Keratinocyte (primary cell): Measurements from ENCODE around the gene UQCRH. TPM values are rescaled to one million over a fixed set of nuclear protein-coding genes. Genes with fewer than 3 reads are reported as not detected.
"Not testable (repeated sequence)": the region's sequence is repeated elsewhere in the genome, so short reads cannot be mapped to it uniquely, and the experiment has no call there.

Experiments
- DNase-seq: peaks from one replicate; pipeline ENCODE4 v3.0.0-alpha.2; 2011; ENCODE audit warnings: low read depth, missing footprints, low spot score
- FAIRE-seq: peaks from 2 replicates; lab custom pipeline; 2011; peaks lifted over from hg19 to GRCh38; lab: Jason Lieb, UNC
- H2AFZ ChIP-seq: 2 replicates; pipeline ENCODE4 v1.6.0; 2012; ENCODE audit warnings: low read length, control low read depth, inconsistent platforms; ENCODE audit not compliant: control insufficient read depth
- H3K27ac ChIP-seq: 2 replicates; pipeline ENCODE4 v1.5.1; 2011; ENCODE audit warnings: low read length; ENCODE audit not compliant: control insufficient read depth, insufficient read depth
- H3K27me3 ChIP-seq: 3 replicates; pipeline ENCODE4 v1.6.0; 2011; ENCODE audit warnings: low read length; ENCODE audit not compliant: control insufficient read depth, insufficient read depth; ENCODE audit errors: extremely low read depth
- H3K36me3 ChIP-seq, 2 experiments: 2 replicates in 1 of 2; 3 replicates in 1 of 2; pipeline ENCODE4 v1.5.1; 2011; ENCODE audit warnings: low read length in 2 of 2, mild to moderate bottlenecking in 1 of 2; ENCODE audit not compliant: control insufficient read depth in 2 of 2, insufficient read depth in 2 of 2; ENCODE audit errors: extremely low read depth in 1 of 2
- H3K4me1 ChIP-seq: 3 replicates; pipeline ENCODE4 v1.5.1; 2011; ENCODE audit warnings: low read length; ENCODE audit not compliant: control insufficient read depth, insufficient read depth; ENCODE audit errors: extremely low read depth
- H3K4me2 ChIP-seq: 3 replicates; pipeline ENCODE4 v1.6.0; 2011; ENCODE audit warnings: low read depth, low read length; ENCODE audit not compliant: control insufficient read depth, insufficient read depth; ENCODE audit errors: extremely low read depth
- H3K4me3 ChIP-seq, 3 experiments: fragments of 200-600 bp in 1 of 3; sonication (generic) in 1 of 3; 2 replicates in 2 of 3; 3 replicates in 1 of 3; pipeline ENCODE4 v1.5.1; 2011 to 2016; ENCODE audit warnings: low read length in 3 of 3, mild to moderate bottlenecking in 3 of 3, control low read depth in 2 of 3, inconsistent platforms in 1 of 3, low read depth in 1 of 3, mixed read lengths in 1 of 3, mixed run types in 1 of 3, moderate library complexity in 1 of 3; ENCODE audit not compliant: control insufficient read depth in 2 of 3, insufficient read depth in 2 of 3; ENCODE audit errors: extremely low read depth in 1 of 3
- H3K79me2 ChIP-seq: 2 replicates; pipeline ENCODE4 v1.6.0; 2012; ENCODE audit warnings: low read length; ENCODE audit not compliant: control insufficient read depth, insufficient read depth
- H3K9ac ChIP-seq: 3 replicates; pipeline ENCODE4 v1.6.0; 2011; ENCODE audit warnings: low read length; ENCODE audit not compliant: control insufficient read depth, insufficient read depth; ENCODE audit errors: extremely low read depth
- H3K9me1 ChIP-seq: 3 replicates; pipeline ENCODE4 v1.6.0; 2011; ENCODE audit warnings: low read length; ENCODE audit not compliant: control insufficient read depth, insufficient read depth; ENCODE audit errors: extremely low read depth
- H3K9me3 ChIP-seq: 2 replicates; pipeline ENCODE4 v1.5.1; 2012; ENCODE audit warnings: low read depth, low read length; ENCODE audit not compliant: control insufficient read depth
- H4K20me1 ChIP-seq: 3 replicates; pipeline ENCODE4 v1.6.0; 2011; ENCODE audit warnings: low read length; ENCODE audit not compliant: control insufficient read depth, insufficient read depth; ENCODE audit errors: extremely low read depth
- CTCF ChIP-seq, 3 experiments: IDR thresholded peaks in 1 of 3; conservative IDR thresholded peaks in 1 of 3; optimal IDR thresholded peaks in 1 of 3; 2 replicates in 2 of 3; 3 replicates in 1 of 3; pipeline versions ENCODE3 to v1.5.1; 2011; ENCODE audit warnings: low read length in 3 of 3, mild to moderate bottlenecking in 3 of 3, moderate library complexity in 2 of 3, control low read depth in 1 of 3, inconsistent platforms in 1 of 3; ENCODE audit not compliant: insufficient read depth in 2 of 3; ENCODE audit errors: extremely low read depth in 1 of 3
- EZH2 ChIP-seq: IDR thresholded peaks from one replicate; pipeline ENCODE4 v1.6.1; 2012; ENCODE audit warnings: inconsistent platforms, mild to moderate bottlenecking, low read length, moderate library complexity
- dilution Hi-C: fragments of 300-500 bp; cut with MboI; formaldehyde crosslinking; loops from one replicate; pipeline ENCODE4 v1.7.0; 2020; ENCODE audit warnings: low sequenced_read_pairs; ENCODE audit not compliant: extremely low pct_ligation_motif_present
- polyA plus RNA-seq, 5 experiments: library from polyadenylated mRNA; depleted of rRNA in 3 of 5; stranded (reverse) in 3 of 5; stranded (forward) in 1 of 5; unstranded in 1 of 5; fragments of >200 nt; gene quantifications; 1 replicate in 1 of 5; 2 replicates in 3 of 5; 3 replicates in 1 of 5; pipeline versions ENCODE4 v1.2.1 to v1.2.3, GENCODE V29; 2011 to 2012; ENCODE audit warnings: missing spikeins in 2 of 5, low read depth in 1 of 5, low replicate concordance in 1 of 5

The UQCRH gene
- polyA plus RNA-seq, 1 donor (not counting 4 experiments of a cell fraction or from before 2014, with no cell fraction given): 970 TPM

- Histone ChIP-seq H3K79me2 (no peaks in the 10 kb centered on the region), H3K27me3 (no peaks in the 10 kb centered on the region), H4K20me1 (no peaks in the 10 kb centered on the region), H3K4me1 (no peaks in the 10 kb centered on the region), H3K27ac (no peak overlapping the region), H3K9me1 (no peaks in the 10 kb centered on the region), H3K9ac (no peak overlapping the region), H3K9me3 (no peaks in the 10 kb centered on the region), H3K36me3 (peaks cover 21 to 24% of the 10 kb centered on the region in 2 experiments), H3K4me3 (no peak overlapping the region), H2AFZ (no peak overlapping the region), H3K4me2 (no peak overlapping the region)
- FAIRE-seq (no peak), DNase-seq (no peak)
- dilution Hi-C loops: no loop called here
- TF ChIP-seq EZH2 (no peak), CTCF (optimal IDR thresholded peaks at IDR 0.05 in 1 of 3, IDR thresholded peaks at IDR 0.05 in 1 of 3, conservative IDR thresholded peaks at IDR 0.05 in 1 of 3; ENCODE audit: extremely low read depth in 1 of 3, insufficient read depth in 2 of 3, low read length in 3 of 3) (no peak)
These were observed 48.9 kb downstream of the UQCRH start for GRCh38 chr1:46352363-46352762.

DNA sequence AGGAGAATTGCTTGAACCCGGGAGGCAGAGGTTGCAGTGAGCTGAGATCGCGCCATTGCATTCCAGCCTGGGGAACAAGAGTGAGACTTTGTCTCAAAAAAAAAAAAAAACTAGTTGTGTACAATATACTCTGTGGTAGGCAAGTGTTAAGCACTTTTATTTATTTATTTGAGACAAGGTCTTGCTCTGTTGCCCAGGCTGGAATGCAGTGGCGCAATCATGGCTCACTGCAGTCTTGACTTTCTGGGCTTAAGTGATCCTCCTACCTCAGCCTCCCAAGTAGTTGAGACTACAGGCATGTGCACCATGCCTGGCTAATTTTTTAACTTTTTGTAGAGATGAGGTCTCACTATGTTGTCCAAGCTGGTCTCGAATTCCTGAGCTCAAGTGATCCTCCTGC lies 52.4 kb downstream of the UQCRH start:
- H3K27me3 ChIP-seq, H3K9me1 ChIP-seq, H2AFZ ChIP-seq, H3K79me2 ChIP-seq, dilution Hi-C loops, H4K20me1 ChIP-seq, H3K4me3 ChIP-seq, H3K9ac ChIP-seq, H3K4me2 ChIP-seq, H3K4me1 ChIP-seq, H3K27ac ChIP-seq, DNase-seq, H3K9me3 ChIP-seq, FAIRE-seq: not testable (repeated sequence)
- H3K36me3 ChIP-seq: peaks cover 16 to 19% of the 10 kb centered on the region in 2 experiments

DNA sequence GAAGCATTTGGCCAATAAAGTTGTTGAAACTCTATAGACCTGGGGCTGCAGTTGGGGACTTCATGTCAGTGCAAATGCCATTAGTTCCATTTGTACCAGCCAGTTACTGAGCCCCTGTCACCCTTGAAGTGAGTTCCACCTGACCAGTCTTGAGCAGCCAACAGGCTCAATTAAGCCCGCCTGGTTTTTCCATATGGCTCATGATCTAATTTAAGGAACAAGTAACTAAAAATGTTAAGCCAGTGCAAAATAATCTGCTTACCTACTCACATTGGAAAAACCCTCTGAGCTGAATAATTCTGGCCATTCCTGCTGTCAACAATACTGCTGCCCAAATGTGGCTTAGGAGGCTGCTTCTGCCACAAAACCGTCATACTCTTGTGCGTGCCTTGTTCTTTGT lies 58.7 kb downstream of the UQCRH start:
- Histone ChIP-seq H3K79me2 (no peaks in the 10 kb centered on the region), H3K9me3 (no peaks in the 10 kb centered on the region), H3K27ac (no peak overlapping the region), H3K9me1 (no peaks in the 10 kb centered on the region), H3K4me3 (no peak overlapping the region), H3K9ac (no peak overlapping the region), H3K27me3 (no peaks in the 10 kb centered on the region), H3K4me2 (no peak overlapping the region), H4K20me1 (no peaks in the 10 kb centered on the region), H3K36me3 (peaks cover 17 to 33% of the 10 kb centered on the region in 2 experiments), H2AFZ (no peak overlapping the region), H3K4me1 (no peaks in the 10 kb centered on the region)
- FAIRE-seq (no peak), DNase-seq (no peak)
- dilution Hi-C loops: no loop called here
- TF ChIP-seq CTCF (optimal IDR thresholded peaks at IDR 0.05 in 1 of 3, IDR thresholded peaks at IDR 0.05 in 1 of 3, conservative IDR thresholded peaks at IDR 0.05 in 1 of 3; ENCODE audit: extremely low read depth in 1 of 3, insufficient read depth in 2 of 3, low read length in 3 of 3) (no peak), EZH2 (no peak)
